Measurements from ENCODE around the gene TSTD2. TPM values are rescaled to one million over a fixed set of nuclear protein-coding genes. Genes with fewer than 3 reads are reported as not detected.

Gene TSTD2
- total RNA-seq, 4 donors from 2014 or later, result 11.6 to 19.9 (median 14.5) TPM

DNA sequence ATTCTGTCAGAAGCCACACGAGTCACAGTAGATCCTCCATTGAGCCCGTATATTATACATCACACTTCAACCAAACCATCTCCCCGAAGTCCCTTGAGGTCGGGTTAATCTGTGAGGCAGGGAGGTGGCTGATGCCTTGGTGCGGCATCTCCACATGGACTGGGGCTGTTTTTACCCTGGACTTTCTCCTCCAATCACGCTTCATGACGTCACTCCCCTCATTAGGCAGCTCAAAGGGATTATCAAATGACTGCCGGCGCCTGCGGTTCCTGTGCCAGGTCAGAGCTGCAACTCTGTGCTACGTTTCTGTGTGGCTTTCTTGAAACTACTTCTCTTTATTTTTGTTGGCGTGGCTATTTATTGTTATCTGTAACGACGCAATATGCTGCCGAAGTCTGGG is 78.0 kb downstream of the TSTD2 start:
- intact Hi-C loops (cut with DNase I; ENCODE audit: low total_unique reads), result loop anchor here (5.0 kb wide), 3 partner anchors 37 to 333 kb away; partner anchors contain the start of gene TMOD1
- H3K4me1 ChIP-seq, result peaks cover 25 to 40% of the 10 kb centered on the region in 2 donors

DNA sequence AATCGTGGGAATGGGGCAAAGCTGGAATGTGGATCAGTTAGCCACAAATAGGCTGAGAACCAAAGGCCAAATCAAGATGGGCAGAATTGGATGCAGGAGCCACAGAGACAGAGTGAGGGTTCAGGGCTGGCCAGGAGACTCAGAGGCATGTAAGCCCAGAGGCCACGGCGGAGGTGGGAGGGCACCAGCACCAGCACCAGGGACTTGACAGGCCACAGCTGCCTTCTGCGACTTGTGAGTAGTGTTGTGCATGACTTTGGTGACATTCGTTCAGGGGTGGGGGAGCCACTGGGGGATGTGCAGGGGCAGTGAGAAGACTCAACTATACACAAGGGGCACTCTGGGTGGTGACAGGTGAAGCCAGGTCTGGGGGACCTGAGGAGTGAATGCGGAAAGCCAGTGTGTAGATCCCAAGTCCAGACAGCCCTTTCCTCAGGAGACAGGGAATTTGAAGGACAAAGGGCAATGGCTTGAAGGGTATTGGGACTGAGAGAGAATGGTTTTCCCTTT is 78.5 kb downstream of the TSTD2 start:
- peak overlapping the region; percentile 79 to 95 (median 88) for H3K27ac ChIP-seq
- peaks cover 0 to 24% of the 10 kb centered on the region in 2 donors for H3K36me3 ChIP-seq
- intact Hi-C loops (cut with DNase I; ENCODE audit: low total_unique reads), result loop anchor here (5.0 kb wide), 3 partner anchors 38 to 332 kb away; partner anchors contain the start of gene TMOD1

More for the DNA sequence above, 78.0 kb downstream of the TSTD2 start:
- no peak overlapping the region for H3K4me3 ChIP-seq
- peaks cover 0 to 24% of the 10 kb centered on the region in 2 donors for H3K36me3 ChIP-seq
- ATAC-seq (no peak), DNase-seq (peak in 1 of 2 donors; percentile 32)
- H3K9me3 ChIP-seq, result no peaks in the 10 kb centered on the region
- TF ChIP-seq, protein P1, sequence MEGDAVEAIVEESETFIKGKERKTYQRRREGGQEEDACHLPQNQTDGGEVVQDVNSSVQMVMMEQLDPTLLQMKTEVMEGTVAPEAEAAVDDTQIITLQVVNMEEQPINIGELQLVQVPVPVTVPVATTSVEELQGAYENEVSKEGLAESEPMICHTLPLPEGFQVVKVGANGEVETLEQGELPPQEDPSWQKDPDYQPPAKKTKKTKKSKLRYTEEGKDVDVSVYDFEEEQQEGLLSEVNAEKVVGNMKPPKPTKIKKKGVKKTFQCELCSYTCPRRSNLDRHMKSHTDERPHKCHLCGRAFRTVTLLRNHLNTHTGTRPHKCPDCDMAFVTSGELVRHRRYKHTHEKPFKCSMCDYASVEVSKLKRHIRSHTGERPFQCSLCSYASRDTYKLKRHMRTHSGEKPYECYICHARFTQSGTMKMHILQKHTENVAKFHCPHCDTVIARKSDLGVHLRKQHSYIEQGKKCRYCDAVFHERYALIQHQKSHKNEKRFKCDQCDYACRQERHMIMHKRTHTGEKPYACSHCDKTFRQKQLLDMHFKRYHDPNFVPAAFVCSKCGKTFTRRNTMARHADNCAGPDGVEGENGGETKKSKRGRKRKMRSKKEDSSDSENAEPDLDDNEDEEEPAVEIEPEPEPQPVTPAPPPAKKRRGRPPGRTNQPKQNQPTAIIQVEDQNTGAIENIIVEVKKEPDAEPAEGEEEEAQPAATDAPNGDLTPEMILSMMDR (IDR thresholded peaks at IDR 0.05 in 4 of 5, conservative IDR thresholded peaks at IDR 0.05 in 1 of 5), result no peak
- TF ChIP-seq POLR2A (IDR thresholded peaks at IDR 0.05), result no peak
- no peaks in the 10 kb centered on the region for H3K27me3 ChIP-seq
- H3K27ac ChIP-seq, result peak overlapping the region; percentile 79 to 95 (median 88)
- in situ Hi-C loops (cut with MboI; ENCODE audit: low sequenced_read_pairs in 4 of 4), result no loop called here

DNA sequence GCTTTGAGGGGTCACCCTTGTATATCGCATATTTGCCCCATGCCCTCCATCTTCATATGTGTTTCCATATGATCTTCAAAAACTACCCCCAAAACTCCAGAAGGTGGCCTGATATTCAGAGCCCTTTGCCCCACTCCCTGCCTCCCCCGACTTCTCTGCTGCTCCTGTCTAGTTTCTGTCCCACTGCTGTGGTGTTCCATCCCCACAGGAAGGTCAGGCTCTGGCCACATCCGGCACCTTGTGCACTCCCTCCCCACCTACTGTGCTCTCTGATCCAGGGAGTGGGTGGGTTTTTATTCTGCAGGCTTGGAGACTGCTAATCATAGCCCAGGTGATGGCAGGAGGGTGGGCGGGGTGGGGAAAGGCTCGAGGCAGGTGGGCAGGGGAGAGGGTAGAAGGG is 79.3 kb downstream of the TSTD2 start:
- in situ Hi-C loops (cut with MboI; ENCODE audit: low sequenced_read_pairs in 4 of 4), result no loop called here
- ATAC-seq (no peak), DNase-seq (peak in 1 of 2 donors; percentile 8)
- peaks cover 20 to 34% of the 10 kb centered on the region in 2 donors for H3K4me1 ChIP-seq
- peaks cover 0 to 24% of the 10 kb centered on the region in 2 donors for H3K36me3 ChIP-seq
- no peaks in the 10 kb centered on the region for H3K27me3 ChIP-seq
- H3K4me3 ChIP-seq, result no peak overlapping the region
- no peaks in the 10 kb centered on the region for H3K9me3 ChIP-seq
- intact Hi-C loops (cut with DNase I; ENCODE audit: low total_unique reads), result no loop called here
- H3K27ac ChIP-seq, result peak overlapping the region in 3 of 4 donors; percentile 85 to 95 (median 90)
- no peak for TF ChIP-seq POLR2A (IDR thresholded peaks at IDR 0.05)
- TF ChIP-seq, protein P1 (IDR thresholded peaks at IDR 0.05 in 4 of 5, conservative IDR thresholded peaks at IDR 0.05 in 1 of 5), result no peak

More for the DNA sequence above, 78.5 kb downstream of the TSTD2 start:
- DNase-seq, result peak in 1 of 2 donors; percentile 16
- no peak overlapping the region for H3K4me3 ChIP-seq
- no peak for TF ChIP-seq POLR2A (IDR thresholded peaks at IDR 0.05)
- TF ChIP-seq, protein P1 (IDR thresholded peaks at IDR 0.05 in 4 of 5, conservative IDR thresholded peaks at IDR 0.05 in 1 of 5), result no peak
- H3K4me1 ChIP-seq, result peaks cover 25 to 40% of the 10 kb centered on the region in 2 donors
- no peak for ATAC-seq
- H3K9me3 ChIP-seq, result no peaks in the 10 kb centered on the region
- in situ Hi-C loops (cut with MboI; ENCODE audit: low sequenced_read_pairs in 4 of 4), result no loop called here
- H3K27me3 ChIP-seq, result no peaks in the 10 kb centered on the region

DNA sequence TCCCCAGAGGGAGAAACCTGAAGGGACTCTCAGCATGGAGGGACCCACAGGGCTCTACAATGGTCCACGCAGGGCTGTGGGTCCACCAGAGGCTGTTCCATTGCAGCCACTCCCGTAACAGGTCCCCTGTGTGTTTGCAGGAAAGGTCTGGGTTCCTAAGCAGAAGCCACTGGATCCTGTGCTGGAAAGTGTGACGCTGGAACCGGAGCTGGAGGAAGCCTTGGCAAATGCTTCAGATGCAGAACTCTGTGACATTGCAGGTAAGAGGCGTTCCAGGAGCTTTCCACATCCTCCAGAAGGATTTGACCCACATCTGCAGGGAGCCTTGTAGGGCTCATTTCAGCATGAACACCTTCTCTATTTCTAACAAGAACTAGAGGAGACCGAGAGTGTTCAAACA is 80.0 kb downstream of the TSTD2 start:
- intact Hi-C loops (cut with DNase I; ENCODE audit: low total_unique reads) (no loop called here), in situ Hi-C loops (cut with MboI; ENCODE audit: low sequenced_read_pairs in 4 of 4) (no loop called here)
- ATAC-seq (no peak), DNase-seq (peak in 1 of 2 donors; percentile 8)
- TF ChIP-seq POLR2A (IDR thresholded peaks at IDR 0.05), result no peak
- TF ChIP-seq, protein P1 (IDR thresholded peaks at IDR 0.05 in 4 of 5, conservative IDR thresholded peaks at IDR 0.05 in 1 of 5), result no peak
- Histone ChIP-seq H3K27me3 (no peaks in the 10 kb centered on the region), H3K4me1 (peaks cover 13 to 27% of the 10 kb centered on the region in 2 donors), H3K27ac (peak overlapping the region in 2 of 4 donors; percentile 6 to 85), H3K4me3 (no peak overlapping the region), H3K9me3 (no peaks in the 10 kb centered on the region), H3K36me3 (peaks cover 0 to 28% of the 10 kb centered on the region in 2 donors)
